IMR-90 (cell line): ENCODE results near the gene SAPCD1. TPM values are rescaled to one million over a fixed set of nuclear protein-coding genes. Genes with fewer than 3 reads are reported as not detected.

Experiments
- ATAC-seq: fragments of 200-7000 bp; cut with Tn5 transposase; 2 replicates; pipeline ENCODE4 v1.9.1; 2020; ENCODE audit warnings: low read depth, mild to moderate bottlenecking, moderate library complexity
- BruUV-seq: library from RNA; stranded (reverse); fragments of 400-500 nt; replicated peaks from 2 replicates; lab custom pipeline; 2021; lab: Mats Ljungman, UMichigan
- CTCF ChIA-PET: fragments of 300-600 bp; formaldehyde crosslinking; extraction: SDS; loops from one replicate; lab custom pipeline; 2021; ENCODE audit warnings: antibody characterized with exemption; lab: Yijun Ruan, JAX
- POLR2A ChIA-PET: fragments of 300-600 bp; sonication (Branson Sonifier 250); formaldehyde crosslinking; loops from one replicate; lab custom pipeline; 2022; ENCODE audit warnings: antibody characterized with exemption; ENCODE audit not compliant: unreplicated experiment; lab: Charles Lee
- DNase-seq: peaks from one replicate; pipeline ENCODE4 v3.0.0; 2013
- H2AFZ ChIP-seq: replicated peaks from 2 replicates; pipeline ENCODE3; 2013; ENCODE audit warnings: low read length, mild to moderate bottlenecking; ENCODE audit not compliant: poor library complexity
- H2AK5ac ChIP-seq: 2 replicates; pipeline ENCODE4 v1.6.1; 2013; ENCODE audit warnings: low read depth, low read length, inconsistent platforms
- H2AK9ac ChIP-seq: replicated peaks from 2 replicates; pipeline ENCODE3; 2013; ENCODE audit warnings: mild to moderate bottlenecking, low read depth, low read length, moderate library complexity; ENCODE audit not compliant: poor library complexity
- H2BK120ac ChIP-seq: 2 replicates; pipeline ENCODE4 v1.6.1; 2013; ENCODE audit warnings: low read depth, low read length, inconsistent platforms
- H2BK15ac ChIP-seq: 3 replicates; pipeline ENCODE4 v1.6.1; 2013; ENCODE audit warnings: low read depth, low read length, inconsistent platforms
- H2BK20ac ChIP-seq: 2 replicates; pipeline ENCODE4 v1.6.1; 2013; ENCODE audit warnings: low read depth, mild to moderate bottlenecking, inconsistent platforms, low read length, moderate library complexity
- H2BK5ac ChIP-seq: 2 replicates; pipeline ENCODE4 v1.6.1; 2013; ENCODE audit warnings: mild to moderate bottlenecking, low read depth, low read length, inconsistent platforms; ENCODE audit not compliant: poor library complexity, severe bottlenecking
- H3K14ac ChIP-seq: replicated peaks from 2 replicates; pipeline ENCODE4 v1.6.1; 2013; ENCODE audit warnings: low read depth, low read length, inconsistent platforms
- H3K18ac ChIP-seq: 2 replicates; pipeline ENCODE4 v1.6.1; 2013; ENCODE audit warnings: low read depth, low read length, control low read depth
- H3K23ac ChIP-seq: 2 replicates; pipeline ENCODE4 v1.6.1; 2013; ENCODE audit warnings: low read depth, low read length, inconsistent platforms
- H3K27ac ChIP-seq: 2 replicates; pipeline ENCODE4 v1.5.1; 2013; ENCODE audit warnings: mild to moderate bottlenecking, control low read depth, low read length; ENCODE audit not compliant: insufficient read depth
- H3K27me3 ChIP-seq: 2 replicates; pipeline ENCODE4 v1.6.1; 2013; ENCODE audit warnings: low read length; ENCODE audit not compliant: control insufficient read depth, insufficient read depth
- H3K36me3 ChIP-seq: 2 replicates; pipeline ENCODE4 v1.6.1; 2013; ENCODE audit warnings: low read length, mixed read lengths; ENCODE audit not compliant: control insufficient read depth, insufficient read depth
- H3K4ac ChIP-seq: 2 replicates; pipeline ENCODE4 v1.6.1; 2013; ENCODE audit warnings: low read depth, low read length, inconsistent platforms
- H3K4me1 ChIP-seq: 2 replicates; pipeline ENCODE4 v1.6.1; 2013; ENCODE audit warnings: low read length, mixed read lengths; ENCODE audit not compliant: control insufficient read depth, insufficient read depth
- H3K4me2 ChIP-seq: 2 replicates; pipeline ENCODE4 v1.6.1; 2013; ENCODE audit warnings: low read depth, mild to moderate bottlenecking, control low read depth, low read length, moderate library complexity
- H3K4me3 ChIP-seq: 2 replicates; pipeline ENCODE4 v1.5.1; 2013; ENCODE audit warnings: low read depth, mild to moderate bottlenecking, control low read depth, low read length, moderate library complexity; ENCODE audit not compliant: insufficient read depth
- H3K56ac ChIP-seq: 2 replicates; pipeline ENCODE4 v1.6.1; 2013; ENCODE audit warnings: low read length, inconsistent platforms; ENCODE audit not compliant: insufficient read depth; ENCODE audit errors: extremely low read depth
- H3K79me1 ChIP-seq, 2 experiments: 2 replicates each; pipeline ENCODE4 v1.6.1; 2013; ENCODE audit warnings: low read length in 2 of 2, inconsistent platforms in 1 of 2, low read depth in 1 of 2
- H3K9ac ChIP-seq: 2 replicates; pipeline ENCODE4 v1.6.1; 2013; ENCODE audit warnings: low read depth, low read length, control low read depth
- H3K9me1 ChIP-seq: 2 replicates; pipeline ENCODE4 v1.6.1; 2013; ENCODE audit warnings: low read length, inconsistent platforms; ENCODE audit not compliant: insufficient read depth
- H3K9me3 ChIP-seq: 2 replicates; pipeline ENCODE4 v1.6.1; 2013; ENCODE audit warnings: low read length; ENCODE audit not compliant: control insufficient read depth, insufficient read depth
- H4K20me1 ChIP-seq: 2 replicates; pipeline ENCODE4 v1.6.1; 2013; ENCODE audit warnings: low read length, inconsistent platforms; ENCODE audit not compliant: insufficient read depth
- H4K5ac ChIP-seq: 2 replicates; pipeline ENCODE4 v1.6.1; 2013; ENCODE audit warnings: mild to moderate bottlenecking, low read depth, low read length, control low read depth
- H4K8ac ChIP-seq, 2 experiments: 2 replicates each; pipeline ENCODE4 v1.6.1; 2013; ENCODE audit warnings: low read depth in 2 of 2, low read length in 2 of 2, control low read depth in 1 of 2, inconsistent platforms in 1 of 2
- H4K91ac ChIP-seq: 2 replicates; pipeline ENCODE4 v1.6.1; 2013; ENCODE audit warnings: low read depth, low read length, inconsistent platforms; ENCODE audit not compliant: insufficient read depth
- BHLHE40 ChIP-seq: fragments of 150-350 bp; IDR thresholded peaks from 2 replicates; pipeline ENCODE4 v1.6.1; 2016; ENCODE audit warnings: mild to moderate bottlenecking, low read depth, low read length
- MAFK ChIP-seq: IDR thresholded peaks from 2 replicates; pipeline ENCODE4 v1.6.1; 2012; ENCODE audit warnings: low read depth, low read length, improper control_type of control experiment
- MAZ ChIP-seq: IDR thresholded peaks from 2 replicates; pipeline ENCODE4 v1.6.1; 2012; ENCODE audit warnings: low read depth, mild to moderate bottlenecking, low read length, improper control_type of control experiment, moderate library complexity, borderline replicate concordance
- MXI1 ChIP-seq: IDR thresholded peaks from 2 replicates; pipeline ENCODE4 v1.6.1; 2012; ENCODE audit warnings: low read depth, mild to moderate bottlenecking, low read length, moderate library complexity, borderline replicate concordance
- NFE2L2 ChIP-seq: fragments of 150-350 bp; IDR thresholded peaks from 2 replicates; pipeline ENCODE4 v1.6.1; 2016; ENCODE audit warnings: low read depth, mild to moderate bottlenecking, low read length
- RAD21 ChIP-seq: IDR thresholded peaks from 2 replicates; pipeline ENCODE4 v1.6.1; 2012; ENCODE audit warnings: low read length, improper control_type of control experiment
- WGBS, 2 experiments: methylation state at CpG; one replicate each; pipeline versions ENCODE4 v1.1.5 to v1.1.7; 2013; ENCODE audit warnings: missing lambda C conversion rate in 2 of 2; ENCODE audit not compliant: insufficient read length in 1 of 2; ENCODE audit errors: extremely low coverage in 2 of 2; 5-methylcytosine and 5-hydroxymethylcytosine counted together
- dilution Hi-C: fragments of 300-500 bp; cut with HindIII; formaldehyde crosslinking; loops from one replicate; pipeline ENCODE4 v1.14.3; 2018; ENCODE audit warnings: low sequenced_read_pairs; ENCODE audit not compliant: unreplicated experiment
- in situ Hi-C: fragments of 300-500 bp; cut with MboI; formaldehyde crosslinking; loops from 3 replicates; pipeline ENCODE4 v1.14.3; 2019; ENCODE audit warnings: low sequenced_read_pairs, inconsistent platforms, mixed read lengths
- intact Hi-C: fragments of 100-400 bp; cut with micrococcal nuclease; formaldehyde crosslinking; loops from 2 replicates; pipeline ENCODE4 v1.10.0; 2022
- polyA plus RNA-seq, 3 experiments: library from polyadenylated mRNA; depleted of rRNA; stranded (reverse); fragments of >200 nt; gene quantifications; 2 replicates each; pipeline ENCODE4 v1.2.3, GENCODE V29; 2012; ENCODE audit warnings: low replicate concordance in 1 of 3
- total RNA-seq: library from RNA; depleted of rRNA; stranded (reverse); fragments of >200 nt; gene quantifications from 2 replicates; pipeline ENCODE4 v1.2.3, GENCODE V29; 2012
- TF ChIP-seq, protein P1 (sequence below): fragments of 150-350 bp; IDR thresholded peaks from 2 replicates; pipeline ENCODE4 v1.6.1; 2016; ENCODE audit warnings: low read depth, mild to moderate bottlenecking, low read length, moderate library complexity, borderline replicate concordance

SAPCD1 gene
- total and polyA plus RNA-seq, 2 of the 4 experiments (the other 2 are of a cell fraction), result 2.3 TPM; not detected in 1

DNA sequence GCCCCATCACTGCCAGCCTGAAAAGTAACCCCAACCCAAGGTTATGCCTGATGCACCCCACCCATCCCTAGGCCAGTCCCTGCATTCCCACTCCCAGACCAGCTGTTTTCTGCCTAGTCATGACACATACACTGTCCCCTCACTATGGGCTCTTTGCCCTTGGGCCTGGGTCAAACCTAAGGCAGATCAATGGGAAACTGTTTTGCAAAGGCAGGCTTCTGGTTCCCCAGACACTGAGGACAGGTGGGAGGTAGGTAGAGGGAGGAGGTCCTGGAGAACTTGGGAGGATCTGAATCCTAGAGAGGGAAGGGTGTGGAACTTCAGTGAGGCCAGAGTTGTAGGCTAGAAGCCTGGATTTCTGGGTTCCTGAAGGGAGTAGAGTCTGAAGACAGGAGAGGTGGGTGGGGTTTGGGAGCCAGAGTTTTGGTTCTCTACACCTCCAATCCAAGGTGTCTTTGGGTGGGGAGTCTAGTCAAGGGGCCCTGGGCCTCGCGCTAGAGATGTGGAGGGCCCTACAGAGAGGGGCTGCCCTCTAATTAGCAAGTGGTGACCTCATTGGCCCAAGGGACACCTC is 28.1 kb upstream of the SAPCD1 start:
- in situ Hi-C loops, result no loop called here
- intact Hi-C loops, result no loop called here
- peaks cover 9 to 70% of the 10 kb centered on the region in 2 experiments; a peak in 3 of 4 replicates for H3K79me1 ChIP-seq
- H2BK5ac ChIP-seq, result peak overlapping the region; percentile 99
- no peak for DNase-seq
- peaks cover 14% of the 10 kb centered on the region for H3K9me1 ChIP-seq
- ATAC-seq, result no peak
- WGBS, 2 experiments, result no CpG with 5 or more reads among the region's 2 CpGs
- peak overlapping the region; percentile 1; the same call in 1 of the 2 replicates for H3K18ac ChIP-seq
- H2BK15ac ChIP-seq, result peak overlapping the region; percentile 49; the same call in 1 of the 3 replicates
- dilution Hi-C loops, result no loop called here
- H2AFZ ChIP-seq, result peak overlapping the region; percentile 77
- H3K36me3 ChIP-seq, result peaks cover 30% of the 10 kb centered on the region
- H2BK120ac ChIP-seq, result peak overlapping the region; percentile 31
- H2AK5ac ChIP-seq, result peak overlapping the region; percentile 98
- H3K27ac ChIP-seq, result peak overlapping the region; percentile 94
- POLR2A ChIA-PET, result interaction anchor here (0.5 kb wide), 1 partner anchor 10 kb away, joined by 3 read pairs; no protein-coding TSS in a partner anchor
- BruUV-seq, result no TSS peak
- H3K4me1 ChIP-seq, result peaks cover 18% of the 10 kb centered on the region
- no peak overlapping the region for H4K5ac ChIP-seq
- H3K27me3 ChIP-seq, result no peaks in the 10 kb centered on the region
- H3K9me3 ChIP-seq, result no peaks in the 10 kb centered on the region
- CTCF ChIA-PET, result no interaction called here
- H4K8ac ChIP-seq, result peak overlapping the region; percentile 33 to 74; a peak in 3 of 4 replicates
- H3K4ac ChIP-seq, result peak overlapping the region; percentile 98
- H3K23ac ChIP-seq, result peak overlapping the region; percentile 81
- H3K4me3 ChIP-seq, result peak overlapping the region; percentile 81
- peak overlapping the region; percentile 99 for H4K91ac ChIP-seq
- H4K20me1 ChIP-seq, result peaks cover 35% of the 10 kb centered on the region
- H3K4me2 ChIP-seq, result peak overlapping the region; percentile 96
- H3K14ac ChIP-seq, result peak overlapping the region; percentile 98
- H3K9ac ChIP-seq, result peak overlapping the region; percentile 98
- TF ChIP-seq NFE2L2 (no peak), MXI1 (no peak), MAFK (no peak), MAZ (no peak), RAD21 (no peak), BHLHE40 (no peak)
- TF ChIP-seq, protein P1, sequence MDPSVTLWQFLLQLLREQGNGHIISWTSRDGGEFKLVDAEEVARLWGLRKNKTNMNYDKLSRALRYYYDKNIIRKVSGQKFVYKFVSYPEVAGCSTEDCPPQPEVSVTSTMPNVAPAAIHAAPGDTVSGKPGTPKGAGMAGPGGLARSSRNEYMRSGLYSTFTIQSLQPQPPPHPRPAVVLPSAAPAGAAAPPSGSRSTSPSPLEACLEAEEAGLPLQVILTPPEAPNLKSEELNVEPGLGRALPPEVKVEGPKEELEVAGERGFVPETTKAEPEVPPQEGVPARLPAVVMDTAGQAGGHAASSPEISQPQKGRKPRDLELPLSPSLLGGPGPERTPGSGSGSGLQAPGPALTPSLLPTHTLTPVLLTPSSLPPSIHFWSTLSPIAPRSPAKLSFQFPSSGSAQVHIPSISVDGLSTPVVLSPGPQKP, result no peak
- peak overlapping the region; percentile 99 for H3K56ac ChIP-seq
- H2AK9ac ChIP-seq, result peak overlapping the region; percentile 100
- H2BK20ac ChIP-seq, result peak overlapping the region; percentile 38
